Natural killer cell treated with Interleukin-12 subunit alpha and Interleukin-12 subunit beta and Interleukin-15 and Interleukin-18, amount 100 ng/mL, for 72 hours (primary cell): ENCODE results near the gene MPP3. TPM values are rescaled to one million over a fixed set of nuclear protein-coding genes. Genes with fewer than 3 reads are reported as not detected.

ENCODE experiments used
- ATAC-seq, 2 donors: fragments of 150-1000 bp; cut with Tn5 transposase in 1 of 2; sonication (Bioruptor Pico), chemical (Tn5 transposase) in 1 of 2; 2 replicates each; pipeline ENCODE4 v1.10.0; 2021
- DNase-seq: peaks from one replicate; pipeline ENCODE4 v3.0.0; 2022; ENCODE audit warnings: low spot score
- H3K27ac Mint-ChIP-seq, 2 donors: 1 replicate in 1 of 2; 2 replicates in 1 of 2; pipeline ENCODE4 v1.8.0; 2022; ENCODE audit warnings: mixed read lengths in 2 of 2, mild to moderate bottlenecking in 1 of 2, moderate library complexity in 1 of 2
- H3K27me3 Mint-ChIP-seq, 2 donors: 1 replicate in 1 of 2; 2 replicates in 1 of 2; pipeline ENCODE4 v1.8.0; 2022; ENCODE audit warnings: mixed read lengths in 2 of 2
- H3K36me3 Mint-ChIP-seq: one replicate; pipeline ENCODE4 v1.8.0; 2022; ENCODE audit warnings: mixed read lengths
- H3K4me1 Mint-ChIP-seq, 2 donors: 1 replicate in 1 of 2; 2 replicates in 1 of 2; pipeline ENCODE4 v1.8.0; 2022; ENCODE audit warnings: low read depth in 2 of 2, mixed read lengths in 2 of 2, mild to moderate bottlenecking in 1 of 2
- H3K4me3 Mint-ChIP-seq: one replicate; pipeline ENCODE4 v1.8.0; 2022; ENCODE audit warnings: mixed read lengths
- H3K9me3 Mint-ChIP-seq: 2 replicates; pipeline ENCODE4 v1.8.0; 2022; ENCODE audit warnings: mixed read lengths
- total RNA-seq, 2 donors: library from RNA; stranded (reverse); gene quantifications; one replicate each; pipeline ENCODE4 v1.2.3, GENCODE V29; 2022

Gene MPP3
- total RNA-seq = not detected

- ATAC-seq = peak; percentile 81 to 87
- no peak for DNase-seq
- peaks cover 12 to 14% of the 10 kb centered on the region in 2 donors for H3K4me1 Mint-ChIP-seq
- H3K36me3 Mint-ChIP-seq = no peaks in the 10 kb centered on the region
- no peaks in the 10 kb centered on the region for H3K9me3 Mint-ChIP-seq
- H3K4me3 Mint-ChIP-seq = peak within 1 kb of the TSS; percentile 75
- no peak within 1 kb of the TSS for H3K27ac Mint-ChIP-seq
- H3K27me3 Mint-ChIP-seq = peaks cover 23 to 32% of the 10 kb centered on the region in 2 donors
Observed at GRCh38 chr17:43832976-43833829, at the start of gene MPP3. MPP3 (minus strand) TSS chr17:43833146; CDS start chr17:43831906, 1,240 bp downstream.

DNA sequence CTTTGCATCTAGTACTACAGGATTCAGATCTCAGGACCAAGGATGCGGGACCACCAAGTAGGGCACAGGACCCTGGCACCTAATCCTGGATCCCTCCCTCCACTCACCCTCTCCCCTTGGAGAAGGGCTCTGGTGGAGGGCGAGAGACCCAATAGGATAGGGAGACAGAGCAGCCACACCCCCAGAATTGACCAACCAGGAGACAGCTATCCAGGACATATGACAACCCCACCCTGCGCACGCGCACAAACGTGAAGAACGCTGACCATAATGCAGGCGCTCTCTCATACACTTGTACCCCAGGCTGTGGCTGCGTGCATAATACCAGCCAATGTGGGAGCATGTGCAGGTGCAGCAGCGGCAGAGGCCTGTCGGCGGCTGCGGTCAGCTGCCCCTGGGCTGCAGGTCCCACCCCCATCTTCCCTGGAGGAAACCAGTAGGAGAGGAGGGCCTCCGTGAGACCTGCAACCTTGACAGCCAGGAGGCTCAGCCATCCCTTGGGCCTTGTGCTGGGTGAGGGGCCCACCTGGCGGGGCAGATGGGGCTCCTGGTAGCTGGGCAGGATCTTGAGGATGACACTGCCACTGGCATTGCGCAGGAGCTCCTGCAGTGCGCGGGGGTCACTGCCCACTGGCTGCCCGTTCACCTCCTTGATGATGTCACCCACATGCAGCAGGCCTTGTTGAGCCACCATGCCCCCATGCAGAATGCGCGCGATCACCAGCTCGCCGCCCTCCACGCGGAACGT lies 49.0 kb upstream of the MPP3 start:
- peaks cover 0 to 2% of the 10 kb centered on the region in 2 donors for H3K4me1 Mint-ChIP-seq

GRCh38 chr17:43881181-43881580 lies 48.2 kb upstream of the MPP3 start:
- no peak overlapping the region for H3K27ac Mint-ChIP-seq
- no peak overlapping the region for H3K4me3 Mint-ChIP-seq

More for the DNA sequence above, 49.0 kb upstream of the MPP3 start:
- Mint-ChIP-seq H3K36me3 (no peaks in the 10 kb centered on the region), H3K27ac (no peak overlapping the region), H3K27me3 (peaks cover 8 to 15% of the 10 kb centered on the region in 2 donors), H3K4me3 (no peak overlapping the region), H3K9me3 (no peaks in the 10 kb centered on the region)
- no peak for DNase-seq
- ATAC-seq = no peak

DNA sequence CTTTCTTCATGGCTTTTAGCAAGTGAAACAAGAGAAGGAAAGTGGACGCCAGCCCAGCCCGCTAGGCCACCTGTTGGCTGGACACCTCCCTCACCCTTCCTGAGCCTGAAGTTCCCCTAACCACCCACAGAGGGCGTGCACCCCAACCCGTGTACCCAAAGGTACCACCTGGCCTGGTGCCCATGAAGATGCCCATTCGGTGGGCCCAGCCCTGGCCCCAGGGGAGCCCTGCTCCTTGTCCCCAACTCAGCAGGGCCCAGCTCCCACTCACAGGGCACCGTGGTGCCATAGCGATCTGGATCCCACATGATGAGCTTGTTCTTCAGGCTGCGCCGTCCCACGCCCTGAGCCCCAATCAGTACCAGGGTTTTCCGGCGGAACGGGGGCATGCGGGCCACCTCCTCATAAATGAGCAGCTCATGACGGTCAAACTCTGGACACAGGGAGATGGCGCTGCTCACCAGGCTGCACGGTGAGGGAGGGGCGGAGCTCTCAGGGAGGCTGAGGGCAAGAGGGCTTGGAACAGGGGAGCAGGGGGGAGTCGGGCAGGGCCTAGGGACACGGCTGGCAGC lies 47.6 kb upstream of the MPP3 start:
- Mint-ChIP-seq H3K4me3 (no peak overlapping the region), H3K36me3 (no peaks in the 10 kb centered on the region), H3K27me3 (peaks cover 8 to 13% of the 10 kb centered on the region in 2 donors), H3K9me3 (no peaks in the 10 kb centered on the region), H3K4me1 (peaks cover 0 to 2% of the 10 kb centered on the region in 2 donors), H3K27ac (no peak overlapping the region)
- DNase-seq (no peak), ATAC-seq (peak in 1 of 2 donors; percentile 49)

More at GRCh38 chr17:43881181-43881580, 48.2 kb upstream of the MPP3 start:
- H3K36me3 Mint-ChIP-seq = no peaks in the 10 kb centered on the region
- peaks cover 8 to 15% of the 10 kb centered on the region in 2 donors for H3K27me3 Mint-ChIP-seq
- DNase-seq (no peak), ATAC-seq (no peak)
- H3K4me1 Mint-ChIP-seq = peaks cover 0 to 2% of the 10 kb centered on the region in 2 donors
- H3K9me3 Mint-ChIP-seq = no peaks in the 10 kb centered on the region

GRCh38 chr17:43879723-43880419 lies 46.9 kb upstream of the MPP3 start:
- DNase-seq (no peak), ATAC-seq (no peak)
- no peaks in the 10 kb centered on the region for H3K36me3 Mint-ChIP-seq
- H3K4me1 Mint-ChIP-seq = peaks cover 0 to 2% of the 10 kb centered on the region in 2 donors
- no peak overlapping the region for H3K27ac Mint-ChIP-seq
- H3K9me3 Mint-ChIP-seq = no peaks in the 10 kb centered on the region
- H3K27me3 Mint-ChIP-seq = peaks cover 9 to 13% of the 10 kb centered on the region in 2 donors
- no peak overlapping the region for H3K4me3 Mint-ChIP-seq

GRCh38 chr17:43878260-43879175 lies 45.6 kb upstream of the MPP3 start:
- ATAC-seq (peak; percentile 74 to 79), DNase-seq (peak; percentile 70)
- H3K27ac Mint-ChIP-seq = no peak overlapping the region
- peaks cover 0 to 2% of the 10 kb centered on the region in 2 donors for H3K4me1 Mint-ChIP-seq
- no peaks in the 10 kb centered on the region for H3K36me3 Mint-ChIP-seq
- H3K4me3 Mint-ChIP-seq = no peak overlapping the region
- H3K9me3 Mint-ChIP-seq = no peaks in the 10 kb centered on the region
- H3K27me3 Mint-ChIP-seq = peaks cover 11 to 12% of the 10 kb centered on the region in 2 donors

DNA sequence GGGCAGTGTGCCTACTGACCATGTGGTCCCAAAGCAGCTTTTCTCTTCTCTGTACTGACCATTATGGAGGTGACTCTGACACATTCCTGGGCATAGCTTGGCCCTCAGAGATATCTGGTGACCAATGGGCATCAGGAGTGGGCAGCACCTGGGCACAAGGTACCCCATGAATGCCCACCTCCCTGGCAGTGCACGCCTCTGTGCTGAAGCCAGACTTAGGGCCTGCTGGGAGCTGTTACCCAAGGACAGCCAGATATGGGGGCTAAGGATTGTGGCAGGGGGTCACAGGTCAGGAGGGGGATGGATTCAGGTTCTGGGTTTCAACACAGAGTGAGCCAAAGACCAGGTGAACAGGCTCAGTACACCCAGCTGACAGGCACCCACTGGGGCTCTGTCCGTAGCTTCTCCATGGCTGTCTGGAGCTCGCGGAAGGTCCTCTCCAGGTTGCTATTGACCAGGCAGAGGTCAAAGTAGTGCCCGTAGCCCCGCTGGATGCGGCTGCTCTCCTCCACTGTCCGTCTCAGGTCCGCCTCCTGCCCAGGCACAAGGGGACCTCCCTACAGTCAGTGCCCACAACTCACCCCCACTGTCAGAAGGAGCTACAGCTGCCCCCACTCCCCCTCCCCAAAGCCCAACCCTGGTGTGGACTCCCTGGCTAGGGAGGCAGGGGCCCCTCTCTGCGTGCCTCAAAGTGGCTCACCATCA lies 44.7 kb upstream of the MPP3 start:
- DNase-seq = no peak
- Mint-ChIP-seq H3K27ac (no peak overlapping the region), H3K27me3 (peaks cover 11% of the 10 kb centered on the region in 2 donors), H3K9me3 (no peaks in the 10 kb centered on the region), H3K4me1 (peaks cover 0 to 2% of the 10 kb centered on the region in 2 donors), H3K4me3 (no peak overlapping the region), H3K36me3 (no peaks in the 10 kb centered on the region)
- no peak for ATAC-seq

DNA sequence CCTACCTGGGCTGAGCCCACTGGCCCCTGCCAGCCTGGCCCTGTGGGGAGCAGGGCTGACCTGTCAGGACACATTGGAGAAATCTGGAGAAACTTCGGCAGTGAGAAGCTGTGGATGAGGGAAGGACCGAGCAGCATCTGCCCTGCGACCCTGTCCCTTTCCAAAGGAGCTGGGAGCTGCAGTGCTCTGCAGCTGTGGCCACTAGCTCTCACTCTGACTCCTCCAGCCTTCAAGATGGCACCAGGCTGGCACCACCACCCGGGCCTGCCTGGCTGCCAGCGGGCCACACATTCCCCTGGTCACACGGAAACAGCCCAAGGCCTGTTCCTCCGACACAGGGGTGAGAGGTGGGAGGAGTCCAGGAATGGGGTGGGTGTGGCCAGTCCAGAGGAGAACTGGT lies 44.1 kb upstream of the MPP3 start:
- DNase-seq = no peak
- Mint-ChIP-seq H3K9me3 (no peaks in the 10 kb centered on the region), H3K27me3 (peaks cover 11 to 15% of the 10 kb centered on the region in 2 donors), H3K27ac (no peak overlapping the region), H3K4me3 (no peak overlapping the region), H3K36me3 (no peaks in the 10 kb centered on the region), H3K4me1 (peaks cover 0 to 2% of the 10 kb centered on the region in 2 donors)
- no peak for ATAC-seq

- no peak overlapping the region for H3K27ac Mint-ChIP-seq
- H3K4me1 Mint-ChIP-seq = peaks cover 0 to 2% of the 10 kb centered on the region in 2 donors
- peaks cover 11 to 17% of the 10 kb centered on the region in 2 donors for H3K27me3 Mint-ChIP-seq
- no peaks in the 10 kb centered on the region for H3K36me3 Mint-ChIP-seq
- no peaks in the 10 kb centered on the region for H3K9me3 Mint-ChIP-seq
- DNase-seq (no peak), ATAC-seq (peak; percentile 4 to 8)
- H3K4me3 Mint-ChIP-seq = no peak overlapping the region
Observed at GRCh38 chr17:43875476-43876147, 42.7 kb upstream of the MPP3 start.

DNA sequence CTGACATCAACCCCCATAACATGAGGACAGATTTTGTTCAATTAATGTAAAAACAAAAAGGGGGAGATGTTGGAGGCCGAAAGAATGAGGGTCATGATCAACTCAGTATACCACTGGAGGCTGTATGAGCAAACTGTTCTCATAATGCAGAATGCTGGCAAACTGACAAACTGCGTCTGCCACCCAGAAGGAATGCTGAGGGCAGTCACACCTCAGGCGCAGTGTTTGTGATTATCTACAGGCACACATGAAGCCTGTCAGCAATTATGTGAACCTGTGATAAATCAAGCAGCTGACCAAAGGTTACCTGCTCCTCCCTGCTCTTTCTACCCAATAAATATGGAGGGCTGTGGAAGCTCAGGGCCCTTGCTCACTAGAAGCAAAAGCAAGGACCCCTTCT lies 41.3 kb upstream of the MPP3 start:
- Mint-ChIP-seq H3K27ac (no peak overlapping the region), H3K4me1 (peaks cover 0 to 2% of the 10 kb centered on the region in 2 donors), H3K36me3 (no peaks in the 10 kb centered on the region), H3K27me3 (peaks cover 18 to 21% of the 10 kb centered on the region in 2 donors), H3K9me3 (no peaks in the 10 kb centered on the region), H3K4me3 (no peak overlapping the region)
- ATAC-seq = no peak
- no peak for DNase-seq

GRCh38 chr17:43873815-43874214 lies 40.9 kb upstream of the MPP3 start:
- no peak overlapping the region for H3K27ac Mint-ChIP-seq
- H3K4me1 Mint-ChIP-seq = peaks cover 0 to 1% of the 10 kb centered on the region in 2 donors
- no peak for ATAC-seq
- no peak for DNase-seq
- no peak overlapping the region for H3K4me3 Mint-ChIP-seq
- no peaks in the 10 kb centered on the region for H3K36me3 Mint-ChIP-seq
- H3K9me3 Mint-ChIP-seq = no peaks in the 10 kb centered on the region
- peaks cover 19 to 21% of the 10 kb centered on the region in 2 donors for H3K27me3 Mint-ChIP-seq

DNA sequence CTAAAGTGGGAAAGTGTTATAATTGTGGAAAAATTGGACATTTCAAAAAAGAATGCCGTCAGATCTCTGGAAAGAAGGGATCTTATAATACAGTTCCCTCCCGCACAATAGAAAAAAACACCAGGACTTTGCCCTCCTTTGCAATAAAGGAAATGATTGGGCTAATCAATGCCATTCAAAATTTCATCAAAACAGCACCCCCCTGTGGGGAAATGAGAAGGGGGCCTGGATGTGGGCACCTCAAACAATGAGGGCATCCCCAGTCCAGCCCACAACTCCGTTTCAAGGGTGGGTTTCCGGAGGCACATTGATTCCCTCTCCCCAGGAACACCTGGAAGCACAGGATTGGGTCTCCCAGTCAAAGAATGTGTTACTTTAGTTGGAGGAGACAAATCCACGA lies 40.1 kb upstream of the MPP3 start:
- H3K27me3 Mint-ChIP-seq = peaks cover 24 to 27% of the 10 kb centered on the region in 2 donors
- H3K27ac Mint-ChIP-seq = no peak overlapping the region
- no peaks in the 10 kb centered on the region for H3K36me3 Mint-ChIP-seq
- DNase-seq (no peak), ATAC-seq (no peak)
- H3K4me3 Mint-ChIP-seq = no peak overlapping the region
- H3K9me3 Mint-ChIP-seq = no peaks in the 10 kb centered on the region
- no peaks in the 10 kb centered on the region for H3K4me1 Mint-ChIP-seq
